AG09309 (cell line): Measurements from ENCODE around the gene ACVRL1.

Experiments
- DNase-seq: peaks from one replicate; pipeline ENCODE4 v3.0.0-alpha.2; 2010; ENCODE audit warnings: low read depth
- H3K4me3 ChIP-seq: 2 replicates; pipeline ENCODE4 v1.5.1; 2011; ENCODE audit warnings: mild to moderate bottlenecking, low read depth, low read length, moderate library complexity; ENCODE audit not compliant: control insufficient read depth
- CTCF ChIP-seq: IDR thresholded peaks from 2 replicates; pipeline ENCODE4 v1.5.1; 2011; ENCODE audit warnings: mild to moderate bottlenecking, low read depth, low read length, inconsistent platforms; ENCODE audit not compliant: insufficient read depth, control insufficient read depth; ENCODE audit errors: missing control alignments

Gene ACVRL1

DNA sequence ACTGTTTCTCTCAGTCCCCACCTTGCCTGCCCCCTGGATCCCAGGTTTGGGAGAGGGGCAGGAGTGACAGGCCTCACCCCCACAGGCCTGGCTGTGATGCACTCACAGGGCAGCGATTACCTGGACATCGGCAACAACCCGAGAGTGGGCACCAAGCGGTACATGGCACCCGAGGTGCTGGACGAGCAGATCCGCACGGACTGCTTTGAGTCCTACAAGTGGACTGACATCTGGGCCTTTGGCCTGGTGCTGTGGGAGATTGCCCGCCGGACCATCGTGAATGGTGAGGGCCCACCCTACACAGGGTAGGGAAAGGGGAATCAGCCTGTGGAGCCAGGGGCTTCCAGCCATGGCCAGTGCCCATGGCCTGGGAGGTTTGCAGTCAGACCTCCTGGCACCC lies 8.6 kb downstream of the ACVRL1 start:
- TF ChIP-seq CTCF: no peak
- no peak overlapping the region for H3K4me3 ChIP-seq
- DNase-seq: no peak

GRCh38 chr12:51917041-51917590 lies 9.8 kb downstream of the ACVRL1 start:
- H3K4me3 ChIP-seq: no peak overlapping the region
- no peak for DNase-seq
- TF ChIP-seq CTCF: no peak

DNA sequence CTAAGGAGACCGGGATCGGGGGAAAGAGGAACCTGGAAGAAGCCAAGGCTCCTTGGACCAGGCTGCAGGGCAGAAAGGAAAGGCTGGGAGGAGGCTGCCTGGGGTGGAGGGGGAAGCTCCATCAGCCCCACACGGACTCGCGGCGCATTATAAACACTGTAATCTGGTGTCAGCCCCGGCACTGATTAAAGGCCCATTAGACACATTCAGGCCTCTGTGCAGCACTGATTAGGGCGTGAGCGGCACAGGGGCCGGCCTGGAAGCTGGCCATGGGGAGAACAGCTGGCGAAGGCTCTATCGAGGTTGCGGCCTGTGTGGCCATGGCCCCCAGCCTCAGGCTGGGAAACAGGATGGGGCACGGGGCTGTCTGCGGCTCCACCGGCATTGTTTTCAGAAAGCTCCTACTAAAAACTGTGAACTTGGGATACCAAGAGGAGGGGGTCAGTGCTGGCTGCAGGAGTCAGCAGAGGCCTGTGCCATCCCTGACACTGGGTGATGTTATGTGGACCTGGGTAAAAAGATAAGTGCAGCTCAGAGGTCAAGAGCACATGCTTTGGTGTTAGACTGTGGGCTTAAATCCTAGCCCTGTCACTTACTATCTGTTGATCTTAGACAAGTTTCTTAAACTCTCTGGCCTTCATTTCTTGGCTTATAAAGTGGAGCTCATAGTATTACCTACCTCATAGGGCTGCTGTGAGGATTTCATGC lies 10.6 kb downstream of the ACVRL1 start:
- H3K4me3 ChIP-seq: no peak overlapping the region
- DNase-seq: no peak
- TF ChIP-seq CTCF: no peak

DNA sequence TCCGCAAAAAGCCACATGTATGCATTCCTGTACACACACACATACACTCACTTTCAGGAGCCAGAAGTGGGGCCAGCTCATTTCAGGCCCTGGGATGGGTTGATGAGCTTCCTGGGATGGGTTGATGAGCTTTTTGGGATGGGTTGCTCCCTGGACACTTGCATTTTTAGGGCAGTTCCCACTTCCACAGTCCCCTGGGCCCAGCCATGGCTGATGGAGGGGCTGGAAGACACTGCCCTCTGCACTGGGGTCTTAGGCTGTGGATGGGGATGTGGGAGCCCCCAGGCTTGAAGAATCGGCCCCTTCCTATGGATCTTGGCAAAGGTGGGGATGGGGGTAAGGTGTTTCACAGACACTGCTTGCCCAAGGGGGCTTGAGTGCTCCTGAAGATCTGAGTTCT lies 12.7 kb downstream of the ACVRL1 start:
- no peak overlapping the region for H3K4me3 ChIP-seq
- TF ChIP-seq CTCF: no peak
- no peak for DNase-seq

- DNase-seq: no peak
- no peak for TF ChIP-seq CTCF
- no peak overlapping the region for H3K4me3 ChIP-seq
Observed at GRCh38 chr12:51921017-51921725, 13.9 kb downstream of the ACVRL1 start.

- no peak for DNase-seq
- no peak overlapping the region for H3K4me3 ChIP-seq
- TF ChIP-seq CTCF: no peak
Observed at GRCh38 chr12:51922146-51922545, 14.8 kb downstream of the ACVRL1 start.
